Measurements from ENCODE around the gene ABL1.

ABL1 gene

GRCh38 chr9:130901498-130902203 is 66.6 kb downstream of the ABL1 start:
- H3K4me3 ChIP-seq (replicated peaks; ENCODE audit: low read depth, low read length): no peak overlapping the region
- no peak for TF ChIP-seq CTCF (IDR thresholded peaks at IDR 0.05; ENCODE audit: low read depth, low read length, missing control alignments)
- no peak for DNase-seq (ENCODE audit: extremely low read depth, low read depth)

- TF ChIP-seq CTCF (IDR thresholded peaks at IDR 0.05; ENCODE audit: low read depth, low read length, missing control alignments): no peak
- no peak overlapping the region for H3K4me3 ChIP-seq (replicated peaks; ENCODE audit: low read depth, low read length)
- no peak for DNase-seq (ENCODE audit: extremely low read depth, low read depth)
Measured at GRCh38 chr9:130902204-130903185, 67.4 kb downstream of the ABL1 start.

GRCh38 chr9:130903194-130904069 is 68.4 kb downstream of the ABL1 start:
- H3K4me3 ChIP-seq (replicated peaks; ENCODE audit: low read depth, low read length): no peak overlapping the region
- no peak for DNase-seq (ENCODE audit: extremely low read depth, low read depth)

GRCh38 chr9:130904070-130905044 is 69.3 kb downstream of the ABL1 start:
- no peak for DNase-seq (ENCODE audit: extremely low read depth, low read depth)
- H3K4me3 ChIP-seq (replicated peaks; ENCODE audit: low read depth, low read length): no peak overlapping the region
- no peak for TF ChIP-seq CTCF (IDR thresholded peaks at IDR 0.05; ENCODE audit: low read depth, low read length, missing control alignments)

More at GRCh38 chr9:130903194-130904069, 68.4 kb downstream of the ABL1 start:
- TF ChIP-seq CTCF (IDR thresholded peaks at IDR 0.05; ENCODE audit: low read depth, low read length, missing control alignments): no peak

GRCh38 chr9:130905125-130905901 is 70.3 kb downstream of the ABL1 start:
- TF ChIP-seq CTCF (IDR thresholded peaks at IDR 0.05; ENCODE audit: low read depth, low read length, missing control alignments): no peak
- no peak for DNase-seq (ENCODE audit: extremely low read depth, low read depth)

More at GRCh38 chr9:130905125-130905901, 70.3 kb downstream of the ABL1 start:
- no peak overlapping the region for H3K4me3 ChIP-seq (replicated peaks; ENCODE audit: low read depth, low read length)
